SJCRH30 (cell line): Measurements from ENCODE around the gene SIK3. TPM values are rescaled to one million over a fixed set of nuclear protein-coding genes. Genes with fewer than 3 reads are reported as not detected.
"Not testable (repeated sequence)": the region's sequence is repeated elsewhere in the genome, so short reads cannot be mapped to it uniquely, and the experiment has no call there.

Experiments used
- DNase-seq, 2 experiments: peaks; one replicate each; pipeline ENCODE4 v3.0.0-alpha.2; 2015 to 2020
- H3K27ac ChIP-seq: fragments of 250-450 bp; sonication (Bioruptor Pico); 2 replicates; pipeline ENCODE4 v1.5.1; 2020; ENCODE audit warnings: mild to moderate bottlenecking, moderate library complexity
- H3K27me3 ChIP-seq: fragments of 250-450 bp; sonication (Bioruptor Pico); 2 replicates; pipeline ENCODE4 v1.5.1; 2020; ENCODE audit warnings: mild to moderate bottlenecking, moderate library complexity
- H3K36me3 ChIP-seq: fragments of 250-450 bp; sonication (Bioruptor Pico); 2 replicates; pipeline ENCODE4 v1.5.1; 2020; ENCODE audit warnings: mild to moderate bottlenecking, moderate library complexity
- H3K4me1 ChIP-seq: fragments of 250-450 bp; sonication (Bioruptor Pico); 2 replicates; pipeline ENCODE4 v1.5.1; 2020; ENCODE audit warnings: mild to moderate bottlenecking, moderate library complexity
- H3K4me3 ChIP-seq: fragments of 250-450 bp; sonication (Bioruptor Pico); 2 replicates; pipeline ENCODE4 v1.5.1; 2020; ENCODE audit warnings: mild to moderate bottlenecking, moderate library complexity
- H3K9me3 ChIP-seq: fragments of 250-450 bp; sonication (Bioruptor Pico); replicated peaks from 2 replicates; pipeline ENCODE4 v1.5.1; 2020; ENCODE audit warnings: mild to moderate bottlenecking, moderate library complexity
- total RNA-seq: library from RNA; depleted of rRNA; stranded (reverse); fragments of >200 nt; shearing (Covaris generic); gene quantifications from 2 replicates; pipeline ENCODE4 v1.2.3, GENCODE V29; 2014

The SIK3 gene
- total RNA-seq, 1 experiment from 2014 or later = 10.0 TPM

DNA sequence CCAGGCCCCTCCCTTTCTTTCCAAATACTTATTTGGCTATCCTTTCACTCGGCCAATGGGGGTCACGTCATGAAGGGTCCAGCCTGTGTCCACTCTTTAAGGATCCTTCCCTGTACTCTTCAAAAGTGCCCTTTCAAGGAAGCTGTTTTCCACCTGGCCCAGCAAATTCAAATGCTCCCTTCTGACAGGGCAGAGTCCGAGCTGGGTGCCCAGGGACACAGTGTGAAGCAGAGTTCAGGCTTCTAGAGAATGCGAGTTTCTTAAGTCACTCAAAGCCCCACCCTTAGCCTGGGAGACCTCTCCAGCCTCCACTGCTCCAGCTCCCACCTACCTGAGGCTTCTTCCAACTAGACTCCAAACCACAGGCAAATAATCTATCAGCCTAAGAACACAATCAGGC is 255.3 kb downstream of the SIK3 start:
- H3K27ac ChIP-seq = no peak overlapping the region
- H3K4me3 ChIP-seq = no peak overlapping the region
- H3K9me3 ChIP-seq = no peaks in the 10 kb centered on the region
- H3K27me3 ChIP-seq = no peaks in the 10 kb centered on the region
- no peaks in the 10 kb centered on the region for H3K36me3 ChIP-seq
- no peaks in the 10 kb centered on the region for H3K4me1 ChIP-seq
- no peak for DNase-seq

DNA sequence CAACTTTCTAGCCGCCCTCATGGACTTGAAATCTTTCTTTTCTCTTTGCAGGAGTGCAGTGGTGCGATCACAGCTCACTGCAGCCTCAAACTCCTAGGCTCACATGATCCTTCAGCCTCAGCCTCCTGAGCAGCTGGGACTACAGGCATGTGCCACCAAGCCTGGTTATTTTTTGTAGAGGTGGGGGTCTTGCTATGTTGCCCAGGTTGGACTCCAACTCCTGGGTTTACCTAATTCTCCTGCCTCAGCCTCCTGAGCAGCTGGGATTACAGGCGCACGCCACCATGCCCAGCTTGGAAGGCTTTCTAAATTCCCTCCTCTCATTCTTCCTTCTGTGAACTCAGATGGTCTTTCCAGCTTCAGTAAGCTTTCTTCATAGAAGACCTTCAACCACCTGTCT is 256.1 kb downstream of the SIK3 start:
- no peak for DNase-seq
- no peaks in the 10 kb centered on the region for H3K36me3 ChIP-seq
- H3K27ac ChIP-seq = no peak overlapping the region
- no peaks in the 10 kb centered on the region for H3K9me3 ChIP-seq
- no peaks in the 10 kb centered on the region for H3K4me1 ChIP-seq
- no peak overlapping the region for H3K4me3 ChIP-seq
- H3K27me3 ChIP-seq = no peaks in the 10 kb centered on the region

DNA sequence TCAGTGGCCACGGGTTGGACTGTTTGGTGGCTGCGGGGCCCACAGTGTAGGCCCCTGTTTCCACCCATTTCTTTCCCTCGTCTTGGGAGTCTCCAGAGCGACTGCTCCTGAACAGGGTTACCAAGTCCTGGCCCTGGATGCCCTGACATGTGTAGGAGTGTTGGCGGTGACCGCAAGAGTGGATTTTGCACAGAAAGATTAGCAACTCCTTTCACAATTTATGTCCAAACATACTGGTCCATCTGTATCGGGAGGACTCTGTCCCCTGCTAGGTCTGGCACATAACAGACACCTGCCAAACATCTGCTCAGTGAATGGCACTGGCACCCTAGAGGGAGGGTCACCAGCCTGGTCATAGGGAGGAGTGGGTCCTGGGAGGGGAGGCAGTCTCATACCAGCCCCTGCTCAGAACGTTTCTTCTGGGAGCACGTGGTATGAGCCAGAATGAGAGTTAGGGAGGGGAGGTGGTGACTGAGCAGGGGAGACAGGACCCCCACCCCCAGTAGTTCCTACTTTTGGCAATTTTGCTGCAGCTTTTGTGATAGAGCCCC is 257.4 kb downstream of the SIK3 start:
- Histone ChIP-seq H3K4me1 (no peaks in the 10 kb centered on the region), H3K27me3 (no peaks in the 10 kb centered on the region), H3K9me3 (no peaks in the 10 kb centered on the region), H3K36me3 (no peaks in the 10 kb centered on the region), H3K27ac (no peak overlapping the region), H3K4me3 (no peak overlapping the region)
- no peak for DNase-seq

DNA sequence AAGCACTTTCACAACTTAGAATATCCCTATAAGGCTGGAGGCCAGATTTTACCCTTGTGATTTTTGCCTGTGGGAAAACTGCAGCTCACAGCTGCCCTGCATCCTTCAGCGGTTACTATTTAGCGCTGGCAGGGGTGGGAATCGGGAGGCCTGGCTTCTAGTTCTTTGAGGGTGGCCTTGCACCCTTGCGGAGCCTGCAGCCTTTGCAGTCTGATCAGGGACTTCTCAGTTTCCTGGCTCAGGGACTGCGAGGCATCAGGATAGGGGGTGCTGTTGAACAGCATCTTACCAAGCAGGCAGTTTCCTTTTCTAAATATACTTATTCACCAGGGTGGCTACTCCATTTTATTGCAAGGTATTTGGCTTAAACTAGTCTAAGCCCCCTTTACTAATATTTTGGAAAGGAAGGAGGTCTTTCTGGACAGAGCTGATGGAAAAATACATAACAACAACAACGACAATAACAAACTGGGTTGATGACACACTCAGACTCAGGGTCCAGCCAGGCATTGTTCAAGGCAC is 257.9 kb downstream of the SIK3 start:
- Histone ChIP-seq H3K4me3 (no peak overlapping the region), H3K9me3 (no peaks in the 10 kb centered on the region), H3K36me3 (no peaks in the 10 kb centered on the region), H3K27me3 (no peaks in the 10 kb centered on the region), H3K27ac (no peak overlapping the region), H3K4me1 (no peaks in the 10 kb centered on the region)
- DNase-seq = no peak

DNA sequence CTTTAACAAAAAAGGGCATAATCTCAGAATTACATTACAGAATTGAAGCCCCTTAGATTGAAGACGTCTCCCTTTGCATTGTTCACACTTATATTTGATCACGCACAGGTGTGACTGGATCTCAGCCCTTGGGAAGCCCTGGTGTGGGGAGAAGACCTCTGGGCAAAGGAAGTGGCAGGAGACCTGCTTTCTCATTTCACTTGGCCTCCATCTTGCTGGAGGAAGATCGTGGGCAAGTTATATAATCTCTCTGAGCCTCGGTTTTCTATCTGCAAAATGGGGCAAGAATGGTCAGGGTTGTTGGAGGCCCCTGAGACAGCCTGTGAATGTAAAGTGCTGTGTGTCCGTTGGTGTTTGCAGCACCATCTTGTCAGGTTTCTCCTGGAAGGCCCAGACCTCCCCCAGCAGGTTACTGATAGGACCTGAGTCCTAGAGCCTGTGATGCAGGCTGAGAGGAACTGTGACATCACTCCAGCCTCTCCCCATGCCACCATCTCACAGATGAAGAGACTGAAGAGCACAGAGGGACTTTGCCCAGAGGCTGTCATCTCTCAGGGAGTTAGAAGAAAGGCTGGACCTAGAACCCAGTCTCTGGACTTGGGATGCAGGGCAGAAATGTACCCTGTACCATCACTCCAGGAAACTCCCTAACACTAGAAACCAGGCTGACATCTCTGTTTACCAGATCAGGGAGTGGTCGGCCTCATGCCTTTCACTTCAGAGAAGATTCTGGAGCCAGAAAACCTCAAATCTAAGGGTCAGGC is 259.7 kb downstream of the SIK3 start:
- Histone ChIP-seq H3K4me3 (no peak overlapping the region), H3K9me3 (no peaks in the 10 kb centered on the region), H3K27ac (no peak overlapping the region), H3K27me3 (no peaks in the 10 kb centered on the region), H3K4me1 (no peaks in the 10 kb centered on the region), H3K36me3 (no peaks in the 10 kb centered on the region)
- DNase-seq = no peak

DNA sequence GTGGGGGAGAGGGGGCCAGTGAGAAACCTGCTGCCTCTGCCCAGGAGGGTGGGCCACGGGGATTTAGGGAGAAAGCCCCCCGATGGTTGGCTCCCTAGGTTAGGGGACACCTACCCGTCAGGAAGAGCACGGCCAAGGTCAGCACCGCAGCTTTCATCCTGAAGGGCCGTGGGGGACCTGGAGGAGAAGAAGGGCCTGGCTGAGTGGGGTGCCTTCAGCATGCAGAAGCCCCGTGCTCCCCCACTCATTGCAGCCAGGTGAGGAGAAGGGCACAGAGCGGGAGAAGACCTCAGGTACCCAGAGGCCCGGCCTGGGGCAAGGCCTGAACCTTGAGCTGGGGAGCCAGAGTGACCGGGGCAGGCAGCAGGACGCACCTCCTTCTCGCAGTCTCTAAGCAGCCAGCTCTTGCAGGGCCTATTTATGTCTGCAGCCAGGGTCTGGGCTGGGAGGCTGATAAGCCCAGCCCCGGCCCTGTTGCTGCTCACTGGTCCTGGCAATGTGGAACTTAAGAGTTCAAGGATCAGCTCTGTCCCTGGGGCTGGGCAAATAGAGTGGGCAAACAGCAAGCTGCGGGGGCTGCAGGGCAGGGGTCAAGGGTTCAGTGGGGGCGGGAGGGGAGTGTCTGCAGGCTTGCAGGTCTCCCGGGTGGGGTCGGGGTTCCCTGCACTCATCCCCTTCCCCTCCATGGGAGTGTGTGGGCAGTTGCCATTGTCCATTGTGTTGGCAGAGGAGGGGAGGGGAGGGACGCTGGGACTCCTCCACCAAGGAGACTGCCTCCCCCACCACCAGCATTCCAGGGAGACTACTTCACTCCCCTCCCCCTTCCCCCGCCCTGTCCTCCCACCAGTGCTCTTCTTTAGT is 260.8 kb downstream of the SIK3 start, which contains the start of gene APOA1:
APOA1 (minus strand) TSS at position 392 of the 861 bp plus-strand sequence; CDS start at position 157, 235 bp downstream.
- Histone ChIP-seq H3K36me3 (no peaks in the 10 kb centered on the region), H3K9me3 (no peaks in the 10 kb centered on the region)
- no peak for DNase-seq

DNA sequence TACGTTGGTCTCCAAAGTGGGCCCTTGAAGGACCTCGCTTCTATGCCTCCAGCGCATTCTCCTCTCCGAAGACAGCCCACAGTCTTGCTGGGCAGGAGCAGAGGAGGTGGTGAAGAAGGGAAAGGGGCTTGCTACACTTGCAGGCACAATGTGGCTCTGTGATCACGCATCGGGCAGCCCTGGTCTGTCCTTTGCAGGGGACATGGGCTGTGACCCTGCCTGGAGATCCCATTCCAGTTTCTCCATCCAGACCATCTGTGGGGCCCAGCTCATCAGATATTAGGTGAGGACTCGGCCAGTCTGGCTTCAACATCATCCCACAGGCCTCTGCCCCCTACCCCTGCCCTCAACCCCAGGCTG is 261.6 kb downstream of the SIK3 start:
- no peaks in the 10 kb centered on the region for H3K27me3 ChIP-seq
- H3K36me3 ChIP-seq = no peaks in the 10 kb centered on the region
- no peak overlapping the region for H3K4me3 ChIP-seq
- DNase-seq = no peak
- H3K27ac ChIP-seq = no peak overlapping the region
- no peaks in the 10 kb centered on the region for H3K9me3 ChIP-seq
- H3K4me1 ChIP-seq = no peaks in the 10 kb centered on the region

More for the DNA sequence above, 260.8 kb downstream of the SIK3 start, which contains the start of gene APOA1:
- H3K4me3 ChIP-seq = no peak within 1 kb of the TSS
- H3K27ac ChIP-seq = no peak within 1 kb of the TSS
- no peaks in the 10 kb centered on the region for H3K4me1 ChIP-seq
- no peaks in the 10 kb centered on the region for H3K27me3 ChIP-seq

DNA sequence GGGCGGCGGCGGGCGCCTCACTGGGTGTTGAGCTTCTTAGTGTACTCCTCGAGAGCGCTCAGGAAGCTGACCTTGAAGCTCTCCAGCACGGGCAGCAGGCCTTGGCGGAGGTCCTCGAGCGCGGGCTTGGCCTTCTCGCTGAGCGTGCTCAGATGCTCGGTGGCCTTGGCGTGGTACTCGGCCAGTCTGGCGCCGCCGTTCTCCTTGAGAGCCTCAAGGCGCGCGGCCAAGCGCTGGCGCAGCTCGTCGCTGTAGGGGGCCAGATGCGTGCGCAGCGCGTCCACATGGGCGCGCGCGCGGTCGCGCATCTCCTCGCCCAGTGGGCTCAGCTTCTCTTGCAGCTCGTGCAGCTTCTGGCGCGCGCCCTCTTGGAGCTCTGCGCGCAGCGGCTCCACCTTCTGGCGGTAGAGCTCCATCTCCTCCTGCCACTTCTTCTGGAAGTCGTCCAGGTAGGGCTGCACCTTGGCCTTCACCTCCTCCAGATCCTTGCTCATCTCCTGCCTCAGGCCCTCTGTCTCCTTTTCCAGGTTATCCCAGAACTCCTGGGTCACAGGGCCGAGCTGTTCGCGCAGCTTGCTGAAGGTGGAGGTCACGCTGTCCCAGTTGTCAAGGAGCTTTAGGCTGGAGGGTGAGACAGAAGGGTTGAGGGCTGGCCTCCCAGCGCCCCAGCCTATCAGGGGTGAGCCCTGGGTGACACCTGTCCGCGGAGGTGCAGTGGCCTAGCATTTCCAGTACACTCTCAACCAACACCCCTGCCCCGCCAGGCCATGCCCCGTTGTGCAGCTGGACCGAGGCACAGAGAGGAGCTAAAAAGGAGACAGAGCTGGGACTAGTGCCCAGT is 262.2 kb downstream of the SIK3 start:
- no peaks in the 10 kb centered on the region for H3K9me3 ChIP-seq
- H3K27me3 ChIP-seq = no peaks in the 10 kb centered on the region
- no peaks in the 10 kb centered on the region for H3K4me1 ChIP-seq
- H3K4me3 ChIP-seq = no peak overlapping the region
- no peak overlapping the region for H3K27ac ChIP-seq
- H3K36me3 ChIP-seq = no peaks in the 10 kb centered on the region
- DNase-seq = no peak

DNA sequence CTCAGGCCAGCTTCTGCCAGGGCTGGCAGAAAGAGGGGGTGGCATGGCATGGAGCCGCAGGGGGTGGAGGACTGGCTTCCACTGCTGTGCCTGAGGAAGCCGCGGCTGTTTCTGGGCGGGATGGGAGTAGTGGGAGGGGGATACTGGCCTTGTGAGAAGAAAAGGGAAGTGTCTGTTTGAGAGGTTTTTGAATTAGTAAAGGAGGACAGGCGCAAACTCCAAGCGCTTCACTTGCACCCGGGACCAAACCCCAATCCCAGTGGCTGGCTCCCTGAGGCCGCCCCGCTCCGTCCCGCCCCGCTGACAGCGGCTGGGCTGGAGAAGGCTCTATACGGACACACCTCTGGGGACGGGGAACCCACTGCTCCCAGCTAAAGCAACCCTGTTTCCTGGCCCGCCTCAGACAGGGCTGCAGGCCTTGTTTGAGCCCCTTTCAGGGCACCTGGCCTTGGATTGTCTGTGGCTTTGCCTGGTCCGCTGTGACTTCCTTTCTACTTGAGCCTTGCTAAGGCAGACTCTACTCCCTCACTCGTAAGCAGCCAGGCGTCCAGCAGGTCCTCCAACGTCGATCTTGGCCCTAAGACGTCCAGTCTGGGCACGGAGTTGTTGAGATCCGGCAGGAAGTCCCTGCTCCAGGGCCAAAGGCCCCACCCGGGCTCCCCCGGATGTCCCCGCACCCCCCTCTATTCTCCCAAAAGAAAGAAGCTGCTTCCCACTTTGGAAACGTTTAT is 263.0 kb downstream of the SIK3 start:
- Histone ChIP-seq H3K4me1 (no peaks in the 10 kb centered on the region), H3K4me3 (no peak overlapping the region), H3K36me3 (no peaks in the 10 kb centered on the region), H3K9me3 (no peaks in the 10 kb centered on the region), H3K27ac (no peak overlapping the region), H3K27me3 (no peaks in the 10 kb centered on the region)
- DNase-seq = no peak

DNA sequence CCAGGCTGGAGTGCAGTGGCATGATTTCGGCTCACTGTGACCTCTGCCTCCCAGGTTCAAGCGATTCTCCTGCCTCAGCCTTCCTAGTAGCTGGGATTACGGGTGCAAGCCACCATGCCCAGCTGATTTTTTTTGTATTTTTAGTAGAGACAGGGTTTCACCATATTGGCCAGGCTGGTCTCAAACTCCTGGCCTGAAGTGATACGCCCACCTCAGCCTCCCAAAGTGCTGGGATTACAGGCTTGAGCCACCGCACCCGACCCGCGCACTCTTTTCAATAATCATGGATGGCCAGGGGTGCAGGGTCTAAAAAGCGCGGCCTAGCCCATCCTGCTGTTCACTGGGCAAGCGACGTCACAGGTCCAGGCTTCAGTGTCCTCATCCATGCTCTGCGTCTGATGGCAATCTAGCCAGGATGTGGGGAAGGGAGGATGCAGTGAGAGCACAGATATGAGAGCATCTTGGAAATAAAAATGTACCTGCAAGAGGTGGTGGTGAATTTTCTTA is 263.6 kb downstream of the SIK3 start:
- H3K36me3 ChIP-seq, H3K4me1 ChIP-seq, H3K27ac ChIP-seq, H3K9me3 ChIP-seq, H3K27me3 ChIP-seq, DNase-seq, H3K4me3 ChIP-seq: not testable (repeated sequence)

DNA sequence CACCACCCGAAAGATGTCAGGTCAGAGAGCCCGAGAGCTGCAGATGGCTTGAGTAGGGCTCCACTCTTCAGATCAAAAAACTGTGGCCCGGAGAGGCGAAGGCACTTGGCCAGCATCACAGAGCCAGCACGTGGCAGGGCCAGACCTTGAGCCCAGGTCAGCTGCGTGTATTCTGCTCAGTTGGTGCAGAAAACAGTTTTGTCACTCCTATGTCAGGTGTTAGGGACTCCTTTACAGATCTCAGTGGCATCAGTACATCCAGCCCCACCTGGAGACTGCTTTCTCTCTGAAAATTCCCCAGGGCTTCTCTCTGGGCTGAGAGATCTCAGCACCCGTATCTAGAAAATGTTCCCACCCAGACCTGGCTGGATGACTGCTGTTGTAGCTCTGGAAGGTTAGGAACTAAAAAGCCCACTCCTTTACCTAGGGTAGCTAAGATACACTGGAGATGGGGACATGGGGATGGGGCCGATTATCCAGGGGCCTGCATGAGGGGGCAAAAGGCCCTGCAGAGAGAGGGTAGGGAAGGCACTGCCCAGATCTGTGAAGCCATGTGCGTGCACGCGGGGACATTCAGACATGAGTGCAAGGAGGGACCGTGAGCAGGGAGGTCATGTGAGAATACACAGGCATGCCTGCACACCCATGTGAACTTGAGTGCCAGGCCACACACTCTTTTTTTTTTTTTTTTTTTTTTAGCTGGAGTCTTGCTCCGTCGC is 264.3 kb downstream of the SIK3 start:
- no peak overlapping the region for H3K27ac ChIP-seq
- no peaks in the 10 kb centered on the region for H3K9me3 ChIP-seq

DNA sequence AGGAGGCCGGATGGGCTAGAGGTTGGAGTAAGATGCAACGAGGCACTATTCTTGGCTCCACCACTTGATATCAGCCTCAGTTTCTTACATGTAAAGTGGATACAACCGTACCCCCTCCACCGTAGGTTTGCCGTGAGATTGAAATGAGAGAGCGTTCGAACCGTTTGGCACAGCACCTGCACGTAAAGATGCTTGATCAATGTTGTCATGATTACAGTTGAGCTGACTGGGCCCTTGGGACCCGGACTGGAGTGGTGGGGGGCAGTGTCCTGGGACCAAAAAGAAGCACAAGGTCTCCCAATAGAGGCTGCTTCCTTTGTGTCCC is 264.8 kb downstream of the SIK3 start:
- Histone ChIP-seq H3K4me1 (no peaks in the 10 kb centered on the region), H3K4me3 (no peak overlapping the region), H3K27ac (no peak overlapping the region), H3K27me3 (no peaks in the 10 kb centered on the region), H3K36me3 (no peaks in the 10 kb centered on the region), H3K9me3 (no peaks in the 10 kb centered on the region)
- no peak for DNase-seq

More for the DNA sequence above, 264.3 kb downstream of the SIK3 start:
- Histone ChIP-seq H3K4me3 (no peak overlapping the region), H3K27me3 (no peaks in the 10 kb centered on the region), H3K4me1 (no peaks in the 10 kb centered on the region), H3K36me3 (no peaks in the 10 kb centered on the region)
- DNase-seq = no peak
